ENCODE measurements around the gene VAV3.

VAV3 gene

DNA sequence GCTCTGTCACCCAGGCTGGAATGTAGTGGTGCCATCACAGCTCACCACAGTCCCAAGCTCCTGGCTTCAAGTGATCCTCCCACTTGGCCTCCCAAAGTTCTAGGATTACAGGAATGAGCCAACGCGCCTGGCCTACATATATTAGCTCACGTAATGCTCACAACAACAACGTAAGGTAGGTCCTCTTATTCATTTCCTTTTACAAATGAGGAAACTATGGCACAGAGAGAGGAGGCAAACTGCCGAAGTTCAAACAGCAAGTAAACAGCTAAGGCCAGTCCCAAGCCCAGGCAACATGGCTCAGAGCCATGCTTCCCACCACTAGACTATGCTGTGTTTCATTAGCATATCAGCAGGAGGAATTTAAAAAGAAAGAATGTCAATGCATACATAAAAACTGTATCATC is 284.4 kb downstream of the VAV3 start:
- DNase-seq (ENCODE audit: low spot score): no peak
- Histone ChIP-seq H3K4me3 (no peak overlapping the region), H3K27ac (no peak overlapping the region)
- TF ChIP-seq, protein P1, sequence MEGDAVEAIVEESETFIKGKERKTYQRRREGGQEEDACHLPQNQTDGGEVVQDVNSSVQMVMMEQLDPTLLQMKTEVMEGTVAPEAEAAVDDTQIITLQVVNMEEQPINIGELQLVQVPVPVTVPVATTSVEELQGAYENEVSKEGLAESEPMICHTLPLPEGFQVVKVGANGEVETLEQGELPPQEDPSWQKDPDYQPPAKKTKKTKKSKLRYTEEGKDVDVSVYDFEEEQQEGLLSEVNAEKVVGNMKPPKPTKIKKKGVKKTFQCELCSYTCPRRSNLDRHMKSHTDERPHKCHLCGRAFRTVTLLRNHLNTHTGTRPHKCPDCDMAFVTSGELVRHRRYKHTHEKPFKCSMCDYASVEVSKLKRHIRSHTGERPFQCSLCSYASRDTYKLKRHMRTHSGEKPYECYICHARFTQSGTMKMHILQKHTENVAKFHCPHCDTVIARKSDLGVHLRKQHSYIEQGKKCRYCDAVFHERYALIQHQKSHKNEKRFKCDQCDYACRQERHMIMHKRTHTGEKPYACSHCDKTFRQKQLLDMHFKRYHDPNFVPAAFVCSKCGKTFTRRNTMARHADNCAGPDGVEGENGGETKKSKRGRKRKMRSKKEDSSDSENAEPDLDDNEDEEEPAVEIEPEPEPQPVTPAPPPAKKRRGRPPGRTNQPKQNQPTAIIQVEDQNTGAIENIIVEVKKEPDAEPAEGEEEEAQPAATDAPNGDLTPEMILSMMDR (IDR thresholded peaks at IDR 0.05): no peak

DNA sequence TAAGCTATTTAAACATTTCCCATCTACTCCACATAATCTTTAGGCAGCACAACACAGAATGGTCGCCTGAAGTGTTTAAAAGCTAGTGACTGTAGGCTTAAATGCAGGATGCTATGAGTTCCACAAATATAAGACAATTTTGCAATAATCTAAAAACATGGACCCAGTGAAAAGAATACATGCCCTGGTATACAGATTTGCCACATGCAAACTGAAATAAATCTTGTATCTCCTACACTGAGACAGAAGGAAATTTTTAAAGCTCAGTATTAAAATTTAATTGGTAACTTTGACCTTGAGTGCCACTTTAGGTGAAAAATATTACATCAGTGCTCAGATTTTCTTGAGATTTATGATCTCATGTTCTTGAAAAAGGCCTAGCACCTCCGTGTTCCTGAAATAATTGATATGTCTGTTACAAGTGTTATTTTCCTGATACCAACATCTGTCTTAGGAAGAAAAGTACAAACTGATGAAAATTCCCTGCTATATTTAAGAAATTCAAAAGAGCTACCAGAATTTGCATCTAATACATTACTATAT is 285.5 kb downstream of the VAV3 start:
- TF ChIP-seq, protein P1 (IDR thresholded peaks at IDR 0.05): no peak
- Histone ChIP-seq H3K4me3 (no peak overlapping the region), H3K27ac (no peak overlapping the region)
- no peak for DNase-seq (ENCODE audit: low spot score)

DNA sequence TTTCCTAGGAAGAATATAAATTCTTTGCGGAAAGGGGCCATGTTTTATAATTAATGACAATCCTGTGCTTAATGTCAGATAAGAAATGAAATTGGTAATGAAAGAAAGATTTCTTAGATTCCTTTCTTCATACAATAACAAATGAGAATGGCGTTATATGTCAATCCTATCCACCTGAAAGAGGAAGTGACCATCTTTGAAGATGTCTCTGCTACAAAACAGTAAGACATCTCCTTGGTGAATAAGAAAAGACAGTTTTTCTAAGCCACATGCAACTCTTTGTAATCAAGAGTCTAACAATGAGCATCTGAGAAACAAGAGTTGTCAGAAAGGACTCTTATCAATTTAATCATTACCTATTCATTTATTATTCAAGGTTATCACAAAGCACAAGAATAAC is 286.0 kb downstream of the VAV3 start:
- no peak for DNase-seq (ENCODE audit: low spot score)
- TF ChIP-seq, protein P1 (IDR thresholded peaks at IDR 0.05): no peak
- Histone ChIP-seq H3K27ac (no peak overlapping the region), H3K4me3 (no peak overlapping the region)

DNA sequence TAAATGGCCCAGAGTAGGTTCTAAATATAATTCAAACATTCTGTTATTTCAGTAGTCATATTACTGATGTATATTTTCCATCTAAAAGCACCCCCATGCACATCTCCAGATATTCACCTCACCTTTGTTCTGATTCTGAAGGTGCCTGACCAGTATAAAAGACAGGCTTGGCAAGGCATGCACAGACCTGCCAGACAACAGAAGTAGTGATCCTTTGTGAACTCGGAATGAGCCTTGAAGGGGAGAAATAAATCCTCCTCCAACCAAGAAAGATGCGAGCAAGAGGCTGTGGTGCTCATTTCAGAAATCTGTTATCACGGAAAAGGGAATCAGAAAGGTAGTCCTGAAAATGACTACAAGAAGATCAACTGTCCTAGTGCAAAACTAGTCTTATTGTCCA is 287.3 kb downstream of the VAV3 start:
- TF ChIP-seq, protein P1 (IDR thresholded peaks at IDR 0.05): no peak
- DNase-seq (ENCODE audit: low spot score): no peak
- Histone ChIP-seq H3K4me3 (no peak overlapping the region), H3K27ac (no peak overlapping the region)

DNA sequence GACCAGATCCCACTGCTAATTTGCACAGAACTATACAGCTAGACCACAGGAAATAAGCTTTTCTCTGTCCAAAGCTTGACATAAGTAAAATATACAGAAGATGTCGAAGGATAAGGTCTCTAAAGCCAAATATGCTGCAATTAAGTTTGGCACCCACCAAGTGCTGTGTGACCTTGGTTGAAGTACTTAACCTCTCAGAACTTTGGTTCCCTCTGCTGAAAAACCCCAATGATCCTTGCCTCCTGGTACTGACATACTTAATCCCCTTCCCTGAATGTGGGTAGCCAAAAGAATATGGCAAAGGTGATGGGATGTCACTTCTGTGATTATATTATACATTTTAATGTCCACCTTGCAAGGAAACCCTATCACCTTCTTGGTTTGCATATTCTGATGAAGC is 290.5 kb downstream of the VAV3 start:
- H3K27ac ChIP-seq: no peak overlapping the region
- TF ChIP-seq, protein P1 (IDR thresholded peaks at IDR 0.05): no peak
- no peak for DNase-seq (ENCODE audit: low spot score)
- no peak overlapping the region for H3K4me3 ChIP-seq

DNA sequence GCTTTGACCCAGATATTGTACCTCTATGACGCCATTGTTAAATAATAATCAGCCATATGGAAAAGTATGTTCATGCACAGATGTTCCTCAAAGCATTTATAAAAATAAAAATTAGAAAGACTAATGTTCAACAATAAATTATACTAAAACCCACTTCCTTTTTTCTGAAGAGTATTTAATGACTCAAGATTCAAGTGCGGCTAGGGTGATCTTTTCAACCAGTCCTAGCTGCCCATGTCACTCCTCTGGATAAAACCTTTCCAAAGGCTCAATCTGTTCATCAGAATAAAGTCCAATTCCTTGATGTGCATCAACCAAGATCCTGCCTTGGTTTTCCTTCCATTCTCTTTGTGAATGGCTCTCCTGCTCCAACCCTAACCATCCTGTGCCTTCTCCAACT is 292.0 kb downstream of the VAV3 start:
- no peak for DNase-seq (ENCODE audit: low spot score)
- Histone ChIP-seq H3K4me3 (no peak overlapping the region), H3K27ac (no peak overlapping the region)
- TF ChIP-seq, protein P1 (IDR thresholded peaks at IDR 0.05): no peak

DNA sequence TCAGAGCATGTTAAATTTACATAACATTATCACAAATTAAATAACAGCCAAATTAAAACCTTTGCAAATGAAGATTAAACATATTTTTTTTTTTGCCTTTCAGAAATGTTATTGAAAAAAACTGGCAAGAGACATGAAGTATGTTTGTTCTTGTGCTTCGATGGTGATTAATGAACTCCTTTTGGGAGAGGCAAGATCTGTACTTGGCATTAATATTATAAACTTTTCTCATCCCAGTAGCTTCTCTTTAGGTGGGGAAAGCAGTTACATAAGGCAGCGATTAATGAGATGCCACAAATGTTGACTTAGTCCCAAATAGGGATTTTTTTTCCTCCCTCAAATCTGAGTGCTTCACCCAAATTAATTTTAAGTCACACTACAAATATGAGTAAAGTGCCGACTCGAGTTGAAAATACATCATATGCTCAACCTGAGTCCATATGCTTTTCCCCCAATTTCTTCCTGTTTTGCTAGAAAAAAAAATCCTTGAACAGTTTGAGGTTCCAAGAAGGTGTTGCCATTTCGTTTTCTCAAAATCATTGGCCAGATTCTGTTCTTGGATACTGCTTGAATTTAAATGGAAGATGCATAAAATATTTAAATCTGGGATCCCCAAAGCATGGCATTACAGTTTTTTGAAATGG is 294.5 kb downstream of the VAV3 start:
- no peak overlapping the region for H3K27ac ChIP-seq
- TF ChIP-seq, protein P1 (IDR thresholded peaks at IDR 0.05): no peak
- DNase-seq (ENCODE audit: low spot score): no peak
- no peak overlapping the region for H3K4me3 ChIP-seq
